Mesenchymal stem cell (in vitro differentiated cells and primary cell): ENCODE results near the gene CHRNA4.
"Not testable (repeated sequence)": the region's sequence is repeated elsewhere in the genome, so short reads cannot be mapped to it uniquely, and the experiment has no call there.

ENCODE experiments used
- DNase-seq: peaks from one replicate; pipeline ENCODE4 v3.0.0-alpha.2; 2013
- H2AFZ ChIP-seq: one replicate; pipeline ENCODE4 v1.6.1; 2013; ENCODE audit warnings: low read depth, mild to moderate bottlenecking, control low read depth, inconsistent platforms, low read length, moderate library complexity
- H2AK5ac ChIP-seq: 2 replicates; pipeline ENCODE4 v1.6.1; 2013; ENCODE audit warnings: low read length, moderate library complexity, mild to moderate bottlenecking, inconsistent platforms; ENCODE audit not compliant: severe bottlenecking
- H2BK120ac ChIP-seq: one replicate; pipeline ENCODE4 v1.6.1; 2013; ENCODE audit warnings: low read depth, mild to moderate bottlenecking, inconsistent platforms, low read length, moderate library complexity
- H2BK12ac ChIP-seq, 2 experiments: one replicate each; pipeline ENCODE4 v1.6.1; 2013; ENCODE audit warnings: inconsistent platforms in 2 of 2, low read length in 2 of 2, mild to moderate bottlenecking in 2 of 2, moderate library complexity in 2 of 2, control low read depth in 1 of 2
- H2BK15ac ChIP-seq: one replicate; pipeline ENCODE4 v1.6.1; 2013; ENCODE audit warnings: mild to moderate bottlenecking, low read depth, inconsistent platforms; ENCODE audit not compliant: poor library complexity, severe bottlenecking
- H2BK5ac ChIP-seq: 2 replicates; pipeline ENCODE4 v1.6.1; 2013; ENCODE audit warnings: low read depth, mild to moderate bottlenecking, low read length, control low read depth, inconsistent platforms; ENCODE audit not compliant: poor library complexity, severe bottlenecking
- H3K14ac ChIP-seq, 2 experiments: one replicate each; pipeline ENCODE4 v1.6.1; 2013; ENCODE audit warnings: inconsistent platforms in 2 of 2, low read length in 2 of 2, control low read depth in 1 of 2, mild to moderate bottlenecking in 1 of 2, moderate library complexity in 1 of 2
- H3K18ac ChIP-seq, 2 experiments: one replicate each; pipeline ENCODE4 v1.6.1; 2013; ENCODE audit warnings: inconsistent platforms in 2 of 2, low read length in 2 of 2, control low read depth in 1 of 2, low read depth in 1 of 2, mild to moderate bottlenecking in 1 of 2
- H3K23ac ChIP-seq, 2 experiments: one replicate each; pipeline ENCODE4 v1.6.1; 2013; ENCODE audit warnings: inconsistent platforms in 2 of 2, low read length in 2 of 2, mild to moderate bottlenecking in 2 of 2, moderate library complexity in 2 of 2, control low read depth in 1 of 2
- H3K27ac ChIP-seq: 2 replicates; pipeline ENCODE4 v1.5.1; 2013; ENCODE audit warnings: mild to moderate bottlenecking, moderate library complexity, low read length, control low read depth, inconsistent platforms; ENCODE audit not compliant: poor library complexity, severe bottlenecking
- H3K27me3 ChIP-seq, 2 experiments: 2 replicates each; pipeline versions ENCODE4 v1.6.1 to v1.7.0; 2013; ENCODE audit warnings: low read length in 2 of 2, mild to moderate bottlenecking in 2 of 2, moderate library complexity in 2 of 2, control low read depth in 1 of 2, inconsistent platforms in 1 of 2; ENCODE audit not compliant: control insufficient read depth in 1 of 2, insufficient read depth in 1 of 2
- H3K36me3 ChIP-seq, 2 experiments: 2 replicates each; pipeline versions ENCODE4 v1.6.1 to v1.7.0; 2013; ENCODE audit warnings: low read length in 2 of 2, control low read depth in 1 of 2, inconsistent platforms in 1 of 2, low read depth in 1 of 2, mild to moderate bottlenecking in 1 of 2; ENCODE audit not compliant: insufficient read depth in 2 of 2, control insufficient read depth in 1 of 2
- H3K4ac ChIP-seq, 2 experiments: one replicate each; pipeline ENCODE4 v1.6.1; 2013; ENCODE audit warnings: inconsistent platforms in 2 of 2, low read length in 2 of 2, mild to moderate bottlenecking in 2 of 2, moderate library complexity in 2 of 2, control low read depth in 1 of 2, low read depth in 1 of 2
- H3K4me1 ChIP-seq: 2 replicates; pipeline ENCODE4 v1.6.1; 2013; ENCODE audit warnings: low read depth, low read length, control low read depth; ENCODE audit not compliant: control insufficient read depth, insufficient read depth
- H3K4me2 ChIP-seq: 2 replicates; pipeline ENCODE4 v1.6.1; 2013; ENCODE audit warnings: low read length, mild to moderate bottlenecking, inconsistent platforms; ENCODE audit not compliant: poor library complexity, severe bottlenecking
- H3K4me3 ChIP-seq, 2 experiments: 2 replicates each; pipeline versions ENCODE4 v1.5.1 to v1.7.0; 2013; ENCODE audit warnings: low read length in 2 of 2, mild to moderate bottlenecking in 2 of 2, control low read depth in 1 of 2, low read depth in 1 of 2; ENCODE audit not compliant: insufficient read depth in 1 of 2
- H3K79me1 ChIP-seq: replicated peaks from 2 replicates; pipeline ENCODE4 v1.6.1; 2013; ENCODE audit warnings: mild to moderate bottlenecking, control low read depth, low read length, inconsistent platforms; ENCODE audit not compliant: poor library complexity, severe bottlenecking
- H3K9ac ChIP-seq: 2 replicates; pipeline ENCODE4 v1.7.0; 2013; ENCODE audit warnings: mild to moderate bottlenecking, low read length, moderate library complexity
- H3K9me3 ChIP-seq: 2 replicates; pipeline ENCODE4 v1.7.0; 2013; ENCODE audit warnings: mild to moderate bottlenecking, low read length; ENCODE audit not compliant: control insufficient read depth
- H4K8ac ChIP-seq: one replicate; pipeline ENCODE4 v1.6.1; 2013; ENCODE audit warnings: inconsistent platforms, mild to moderate bottlenecking, low read length, moderate library complexity
- H4K91ac ChIP-seq: one replicate; pipeline ENCODE4 v1.6.1; 2013; ENCODE audit warnings: mild to moderate bottlenecking, low read length, inconsistent platforms
- WGBS: methylation state at CpG from one replicate; pipeline ENCODE4 v1.1.7; 2013; ENCODE audit warnings: mixed read lengths; 5-methylcytosine and 5-hydroxymethylcytosine counted together

Gene CHRNA4

GRCh38 chr20:63343460-63344445 is 17.4 kb downstream of the CHRNA4 start:
- H3K4me1 ChIP-seq = no peaks in the 10 kb centered on the region
- H2BK12ac ChIP-seq = no peak overlapping the region
- H3K36me3 ChIP-seq = no peaks in the 10 kb centered on the region
- H3K4ac ChIP-seq = no peak overlapping the region
- H3K4me2 ChIP-seq = no peak overlapping the region
- no peak overlapping the region for H2AK5ac ChIP-seq
- whole genome bisulfite sequencing = 86% methylated on average over 37 of the region's 37 CpGs
- no peak overlapping the region for H2BK15ac ChIP-seq
- no peaks in the 10 kb centered on the region for H3K79me1 ChIP-seq
- no peak overlapping the region for H2BK120ac ChIP-seq
- H3K23ac ChIP-seq = no peak overlapping the region
- no peak overlapping the region for H3K18ac ChIP-seq
- H4K8ac ChIP-seq = no peak overlapping the region
- H3K27me3 ChIP-seq = peaks cover 6 to 55% of the 10 kb centered on the region in 2 experiments
- H3K4me3 ChIP-seq = no peak overlapping the region
- H2BK5ac ChIP-seq = no peak overlapping the region
- no peak overlapping the region for H3K27ac ChIP-seq
- H3K9ac ChIP-seq = no peak overlapping the region
- no peak overlapping the region for H2AFZ ChIP-seq
- no peak overlapping the region for H3K14ac ChIP-seq
- H4K91ac ChIP-seq = no peak overlapping the region
- no peak for DNase-seq
- no peaks in the 10 kb centered on the region for H3K9me3 ChIP-seq

GRCh38 chr20:63342561-63343459 is 18.3 kb downstream of the CHRNA4 start:
- no peak overlapping the region for H2AK5ac ChIP-seq
- no peaks in the 10 kb centered on the region for H3K79me1 ChIP-seq
- H3K4me2 ChIP-seq = no peak overlapping the region
- DNase-seq = no peak
- WGBS = 89% methylated on average over 59 of the region's 59 CpGs
- H3K4me3 ChIP-seq = no peak overlapping the region
- no peak overlapping the region for H3K4ac ChIP-seq
- H4K8ac ChIP-seq = no peak overlapping the region
- H3K4me1 ChIP-seq = peaks cover 1% of the 10 kb centered on the region
- H3K9me3 ChIP-seq = no peaks in the 10 kb centered on the region
- H3K14ac ChIP-seq = no peak overlapping the region
- H3K36me3 ChIP-seq = no peaks in the 10 kb centered on the region
- H4K91ac ChIP-seq = no peak overlapping the region
- H2BK15ac ChIP-seq = no peak overlapping the region
- H3K18ac ChIP-seq = no peak overlapping the region
- no peak overlapping the region for H3K27ac ChIP-seq
- no peak overlapping the region for H2AFZ ChIP-seq
- no peak overlapping the region for H3K9ac ChIP-seq
- no peak overlapping the region for H2BK12ac ChIP-seq
- no peak overlapping the region for H2BK120ac ChIP-seq
- H3K27me3 ChIP-seq = peaks cover 15 to 62% of the 10 kb centered on the region in 2 experiments
- H2BK5ac ChIP-seq = no peak overlapping the region
- H3K23ac ChIP-seq = no peak overlapping the region

GRCh38 chr20:63340158-63340688 is 20.9 kb downstream of the CHRNA4 start:
- not testable (repeated sequence) for H4K8ac ChIP-seq, DNase-seq, H3K4me3 ChIP-seq, H3K14ac ChIP-seq, H3K9ac ChIP-seq, H3K4me1 ChIP-seq, H3K36me3 ChIP-seq, H2BK120ac ChIP-seq, H2BK12ac ChIP-seq, H2AK5ac ChIP-seq, H2BK5ac ChIP-seq, H3K9me3 ChIP-seq, H4K91ac ChIP-seq, H3K4ac ChIP-seq, H2BK15ac ChIP-seq, H3K27ac ChIP-seq, H2AFZ ChIP-seq, H3K4me2 ChIP-seq, H3K18ac ChIP-seq, H3K23ac ChIP-seq, H3K79me1 ChIP-seq
- peaks cover 34 to 69% of the 10 kb centered on the region in 2 experiments for H3K27me3 ChIP-seq
- WGBS = 90% methylated on average over 10 of the region's 10 CpGs
